Small intestine (tissue), 7 donors: Measurements from ENCODE around the gene GPAT2. TPM values are rescaled to one million over a fixed set of nuclear protein-coding genes. Genes with fewer than 3 reads are reported as not detected.
"Not testable (repeated sequence)": the region's sequence is repeated elsewhere in the genome, so short reads cannot be mapped to it uniquely, and the experiment has no call there.

Experiments
- DNase-seq, 2 donors: peaks; one replicate each; pipeline versions ENCODE4 v3.0.0 to v3.0.0-alpha.2; 2013
- FAIRE-seq: peaks from 2 replicates; lab custom pipeline; 2012; peaks lifted over from hg19 to GRCh38; lab: Jason Lieb, UNC
- H3K27ac ChIP-seq, 3 donors: one replicate each; pipeline ENCODE4 v1.5.1; 2013; ENCODE audit warnings: low read length in 2 of 3, mild to moderate bottlenecking in 2 of 3, control low read depth in 1 of 3, inconsistent platforms in 1 of 3, low read depth in 1 of 3, moderate library complexity in 1 of 3
- H3K27me3 ChIP-seq, 3 donors: one replicate each; pipeline ENCODE4 v1.6.1; 2013; ENCODE audit warnings: low read length in 3 of 3, inconsistent platforms in 1 of 3; ENCODE audit not compliant: control insufficient read depth in 3 of 3, insufficient read depth in 3 of 3
- H3K36me3 ChIP-seq, 3 donors: one replicate each; pipeline ENCODE4 v1.6.1; 2013; ENCODE audit warnings: low read length in 3 of 3, inconsistent platforms in 1 of 3, low read depth in 1 of 3, mild to moderate bottlenecking in 1 of 3, moderate library complexity in 1 of 3; ENCODE audit not compliant: control insufficient read depth in 3 of 3, insufficient read depth in 2 of 3
- H3K4me1 ChIP-seq, 3 donors: one replicate each; pipeline ENCODE4 v1.6.1; 2013; ENCODE audit warnings: low read length in 2 of 3, inconsistent platforms in 1 of 3, low read depth in 1 of 3, mild to moderate bottlenecking in 1 of 3, moderate library complexity in 1 of 3; ENCODE audit not compliant: control insufficient read depth in 3 of 3, insufficient read depth in 2 of 3
- H3K4me3 ChIP-seq, 3 donors: one replicate each; pipeline ENCODE4 v1.5.1; 2013; ENCODE audit warnings: low read length in 3 of 3, control low read depth in 1 of 3, inconsistent platforms in 1 of 3, low read depth in 1 of 3, mild to moderate bottlenecking in 1 of 3, moderate library complexity in 1 of 3
- H3K9me3 ChIP-seq, 2 donors: one replicate each; pipeline ENCODE4 v1.6.1; 2013; ENCODE audit warnings: low read depth in 1 of 2, low read length in 1 of 2; ENCODE audit not compliant: control insufficient read depth in 2 of 2, insufficient read depth in 1 of 2
- whole genome bisulfite sequencing, 3 donors: extraction: QIAGEN DNeasy Blood & Tissue Kit; methylation state at CpG; one replicate each; pipeline ENCODE4 v1.1.7; 2013; 5-methylcytosine and 5-hydroxymethylcytosine counted together
- polyA plus RNA-seq, 4 donors: library from polyadenylated mRNA; stranded (reverse) in 3 of 4; unstranded in 1 of 4; fragments of 200-250 nt in 3 of 4; fragments of 120-200 nt in 1 of 4; gene quantifications; one replicate each; pipeline versions ENCODE4 v1.2.1 to v1.2.3, GENCODE V29; 2013
- donor health status: healthy with polysubstance abuse.
- donor health status: control.
- donor health status: control.
- donor health status: Bipolar disorder and iron deficiency.
- donor health status: healthy.

Gene GPAT2
- polyA plus RNA-seq, 4 donors, result 0.22 to 6.5 (median 0.93) TPM; not detected in 1

DNA sequence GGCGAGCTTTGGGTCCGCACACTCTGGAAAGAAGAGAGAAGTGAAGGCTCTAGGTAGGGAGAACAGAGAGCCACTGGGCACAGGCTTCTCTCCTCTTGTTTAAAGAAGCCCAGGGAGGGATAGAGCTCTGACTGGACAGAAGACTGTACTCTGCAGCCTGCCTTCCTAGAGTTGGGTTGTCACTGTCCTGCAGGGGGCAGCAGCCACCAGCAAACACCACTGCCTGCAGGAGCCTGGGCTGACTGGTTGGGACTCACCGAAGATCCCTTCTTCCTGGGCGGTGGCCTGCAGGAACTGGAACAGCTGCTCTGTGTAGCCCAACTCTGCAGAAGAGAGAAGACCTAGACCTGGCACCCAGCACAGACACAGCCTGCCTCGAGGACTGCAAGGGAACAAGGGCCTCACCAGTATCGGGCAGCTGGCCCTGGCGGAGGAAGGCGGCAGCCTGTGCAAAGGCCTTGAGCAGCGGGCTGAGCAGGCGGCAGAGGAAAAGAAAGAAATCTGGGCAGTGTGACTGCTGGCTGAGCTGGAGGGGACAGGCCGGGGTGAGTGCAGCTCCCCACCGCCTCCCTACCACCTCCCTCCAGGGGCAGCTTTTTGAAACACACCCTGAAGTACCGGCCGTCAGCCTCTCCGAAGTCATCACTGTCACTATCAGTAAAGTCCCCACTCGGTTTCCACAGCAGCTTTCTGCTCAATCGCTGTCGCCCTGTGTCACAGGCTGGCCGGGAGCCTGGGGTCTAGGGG is 11.8 kb downstream of the GPAT2 start:
- not testable (repeated sequence) for FAIRE-seq, H3K4me3 ChIP-seq, H3K27me3 ChIP-seq, H3K4me1 ChIP-seq, H3K9me3 ChIP-seq, H3K36me3 ChIP-seq, H3K27ac ChIP-seq
- peak; percentile 81 to 82 for DNase-seq
- WGBS, 3 donors, result 62 to 67% (median 65%) methylated on average over 12 to 15 of the region's 19 CpGs

DNA sequence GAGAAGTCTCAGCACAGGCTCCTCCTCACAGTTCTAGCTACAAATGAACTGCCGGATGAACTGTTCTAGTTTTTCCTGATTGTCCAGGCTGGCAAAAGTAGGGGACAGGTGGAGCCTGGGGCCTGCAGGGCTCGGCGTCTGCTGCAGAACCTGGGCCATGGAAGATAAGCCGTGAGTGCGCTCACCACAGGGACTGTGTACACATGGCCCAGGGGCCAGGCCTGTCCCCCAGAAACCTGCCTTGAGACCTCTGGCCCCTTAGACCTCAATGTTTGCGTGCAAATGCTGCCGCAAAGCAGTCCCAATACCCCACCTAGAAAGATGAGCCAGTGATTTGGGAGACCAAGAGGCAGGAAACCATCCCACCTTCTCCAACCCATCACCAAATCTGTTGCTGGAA is 12.6 kb downstream of the GPAT2 start:
- not testable (repeated sequence) for DNase-seq, FAIRE-seq, H3K4me1 ChIP-seq, H3K36me3 ChIP-seq, H3K27me3 ChIP-seq, H3K27ac ChIP-seq, H3K4me3 ChIP-seq, H3K9me3 ChIP-seq
- 66 to 90% (median 77%) methylated on average over 7 of the region's 7 CpGs for WGBS, 3 donors

DNA sequence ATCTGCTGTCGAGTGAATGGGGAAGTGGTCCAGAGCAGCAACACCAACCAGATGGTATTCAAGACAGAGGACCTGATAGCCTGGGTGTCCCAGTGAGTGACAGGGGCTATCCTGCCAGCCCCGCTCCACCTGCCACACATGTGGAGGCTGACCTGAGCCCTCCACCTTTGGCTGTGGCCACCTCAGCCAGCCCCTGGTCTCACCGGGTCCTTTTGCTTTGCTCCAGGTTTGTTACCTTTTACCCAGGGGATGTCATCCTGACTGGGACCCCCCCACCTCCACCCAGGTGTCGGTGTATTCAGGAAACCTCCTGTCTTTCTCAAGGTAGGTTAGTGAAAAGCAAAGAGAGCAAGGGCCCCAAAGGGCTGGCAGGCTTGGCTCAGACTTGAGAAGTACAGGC is 13.6 kb downstream of the GPAT2 start:
- not testable (repeated sequence) for DNase-seq, FAIRE-seq, H3K4me3 ChIP-seq, H3K27me3 ChIP-seq, H3K9me3 ChIP-seq, H3K4me1 ChIP-seq, H3K36me3 ChIP-seq, H3K27ac ChIP-seq
- WGBS, 3 donors, result 89 to 94% (median 91%) methylated on average over 4 of the region's 4 CpGs

DNA sequence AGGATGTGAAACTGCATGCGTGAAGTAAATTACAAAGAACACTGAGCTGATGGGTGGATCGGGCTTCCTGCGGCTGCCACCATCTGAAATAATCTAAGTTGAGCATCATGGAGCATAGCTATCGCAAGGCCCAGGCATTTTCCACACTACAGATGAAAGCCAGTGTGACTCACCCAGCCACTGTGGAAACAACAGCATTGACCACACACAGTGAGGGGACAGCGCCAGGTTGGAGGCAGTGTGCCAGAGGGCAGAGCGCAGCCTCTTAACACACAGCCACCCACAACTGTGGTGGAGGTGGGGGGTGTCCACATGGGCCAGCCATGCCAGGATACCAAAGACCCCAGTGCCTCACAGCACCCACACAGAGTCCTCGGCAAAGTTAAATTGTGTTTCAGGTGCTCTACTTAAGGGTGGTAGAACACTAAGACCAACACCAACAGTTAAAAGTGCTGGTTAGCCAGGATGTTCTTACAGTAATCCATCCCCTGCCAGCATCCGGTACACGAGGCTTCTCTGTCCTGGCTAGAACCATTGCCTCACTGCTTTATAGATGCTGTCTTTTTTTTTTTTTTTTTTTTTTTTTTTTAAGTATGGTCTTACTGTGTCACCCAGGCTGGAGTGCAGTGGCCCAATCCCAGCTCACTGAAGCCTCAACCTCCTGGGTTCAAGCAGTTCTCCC is 14.7 kb downstream of the GPAT2 start:
- WGBS, 3 donors, result 74 to 83% (median 78%) methylated on average over 3 to 4 of the region's 9 CpGs
- not testable (repeated sequence) for H3K9me3 ChIP-seq, H3K4me1 ChIP-seq, H3K27me3 ChIP-seq, H3K36me3 ChIP-seq, H3K4me3 ChIP-seq, H3K27ac ChIP-seq, DNase-seq, FAIRE-seq

DNA sequence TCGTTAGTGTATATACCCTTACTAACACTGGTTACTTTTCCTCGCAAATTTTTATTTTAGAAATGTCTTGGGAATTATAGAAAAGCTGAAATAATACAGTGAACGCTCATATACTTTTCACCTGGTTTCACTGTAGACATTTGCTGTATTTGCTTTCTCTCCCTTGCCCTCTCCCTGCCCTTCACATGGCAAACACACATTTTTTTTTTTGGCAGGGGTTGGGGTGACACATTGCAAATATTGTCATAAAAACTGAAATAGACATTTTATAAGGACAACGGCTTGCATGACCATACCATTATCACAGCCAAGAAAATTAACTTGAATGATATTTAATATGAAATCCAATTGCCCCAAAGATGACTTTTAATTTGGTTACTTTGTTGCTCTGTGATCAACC is 18.4 kb downstream of the GPAT2 start:
- H3K4me3 ChIP-seq, H3K9me3 ChIP-seq, H3K4me1 ChIP-seq, H3K27ac ChIP-seq, H3K27me3 ChIP-seq, FAIRE-seq, DNase-seq, H3K36me3 ChIP-seq: not testable (repeated sequence)
- 65 to 90% (median 72%) methylated on average over 3 of the region's 4 CpGs for WGBS, 3 donors

DNA sequence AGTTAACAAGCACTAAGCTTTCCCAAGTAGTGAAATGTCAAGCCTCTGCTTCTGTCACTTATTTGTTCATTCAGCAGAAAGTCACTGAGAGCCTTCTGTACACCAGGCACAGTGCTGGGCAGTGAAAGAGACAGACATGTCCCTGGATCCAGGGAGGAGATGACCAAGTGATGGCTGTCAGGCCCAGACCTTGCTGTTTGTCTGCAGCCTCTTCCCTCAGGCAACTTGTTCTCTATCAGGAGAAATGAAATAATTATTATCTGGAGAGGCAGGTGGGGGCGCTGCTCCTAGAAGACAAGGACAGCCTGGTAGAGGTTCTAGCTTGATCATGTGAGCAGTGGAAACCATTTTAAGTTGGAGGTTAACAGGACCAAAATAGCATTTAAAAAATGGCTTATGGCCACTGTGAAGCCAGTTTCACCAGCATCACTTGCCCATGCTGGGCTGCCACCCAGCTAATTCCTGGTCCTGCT is 21.9 kb downstream of the GPAT2 start:
- not testable (repeated sequence) for H3K27me3 ChIP-seq, H3K36me3 ChIP-seq, H3K27ac ChIP-seq, DNase-seq, H3K4me1 ChIP-seq, H3K4me3 ChIP-seq, FAIRE-seq, H3K9me3 ChIP-seq
- 60 to 70% (median 67%) methylated on average over 1 of the region's 1 CpG for WGBS, 3 donors

DNA sequence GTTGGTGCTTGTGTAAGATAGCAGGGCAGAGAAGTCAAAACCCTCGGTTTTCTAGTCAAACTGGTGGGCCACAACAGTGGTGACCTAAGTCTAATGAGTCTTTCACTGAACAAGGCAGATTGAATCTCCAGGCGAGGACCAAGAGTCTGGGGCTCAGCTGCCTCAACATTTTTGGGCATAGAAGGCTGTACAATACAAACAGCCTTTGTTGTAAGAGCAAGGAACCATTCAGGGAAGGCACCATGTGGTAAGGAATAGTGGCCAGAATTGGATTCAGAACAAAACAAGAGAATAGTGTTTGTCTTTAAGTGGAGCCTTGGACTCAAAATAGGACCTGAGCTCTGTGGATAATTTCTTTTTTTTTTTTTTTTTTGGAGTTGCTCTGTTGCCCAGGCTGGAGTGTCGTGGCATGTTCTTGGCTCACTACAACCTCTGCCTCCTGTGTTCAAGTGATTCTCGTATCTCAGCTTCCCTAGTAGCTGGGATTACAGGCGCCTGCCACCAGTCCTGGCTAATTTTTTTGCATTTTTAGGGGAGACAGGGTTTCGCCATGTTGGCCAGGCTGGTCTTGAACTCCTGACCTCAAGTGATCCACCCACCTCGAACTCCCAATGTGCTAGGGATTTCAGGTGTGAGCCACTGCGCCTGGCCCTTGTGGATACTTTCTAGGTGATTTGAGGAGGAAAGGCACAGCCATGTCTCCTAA is 22.5 kb downstream of the GPAT2 start:
- not testable (repeated sequence) for DNase-seq, H3K27me3 ChIP-seq, FAIRE-seq, H3K4me3 ChIP-seq, H3K4me1 ChIP-seq, H3K36me3 ChIP-seq, H3K27ac ChIP-seq, H3K9me3 ChIP-seq
- 87 to 91% (median 89%) methylated on average over 8 of the region's 8 CpGs for WGBS, 3 donors

DNA sequence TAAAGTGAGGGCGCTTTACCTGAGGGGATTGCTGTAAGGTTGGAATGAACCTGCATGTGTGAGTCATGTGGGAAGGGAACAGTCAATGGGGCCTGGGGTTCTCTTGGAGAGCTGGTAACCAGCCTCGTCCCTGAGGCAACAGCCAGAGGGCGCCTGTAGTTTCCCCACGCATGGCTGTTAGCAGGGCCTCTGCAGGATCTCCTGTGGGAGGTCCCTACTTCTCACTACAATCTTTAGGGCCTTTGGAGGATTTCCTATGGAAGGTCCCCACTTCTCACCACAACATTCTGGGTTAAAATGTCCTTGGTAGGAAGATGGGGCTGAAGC is 23.6 kb downstream of the GPAT2 start:
- not testable (repeated sequence) for H3K27me3 ChIP-seq, H3K4me3 ChIP-seq, H3K36me3 ChIP-seq, H3K4me1 ChIP-seq, H3K9me3 ChIP-seq, FAIRE-seq
- peak; percentile 24 to 62 for DNase-seq
- WGBS, 3 donors, result 28 to 45% (median 34%) methylated on average over 4 of the region's 4 CpGs
- peak overlapping the region in 1 of 3 donors; percentile 10 for H3K27ac ChIP-seq
